Activated CD8-positive, alpha-beta memory T cell treated with anti-CD3 and anti-CD28 coated beads for 1 hour (primary cell): ENCODE data around the gene FLNB.
"Not testable (repeated sequence)": the region's sequence is repeated elsewhere in the genome, so short reads cannot be mapped to it uniquely, and the experiment has no call there.

Source experiments
- DNase-seq, 2 donors: peaks; one replicate each; pipeline ENCODE4 v3.0.0-alpha.2; 2020; ENCODE audit warnings: low read depth in 1 of 2; ENCODE audit errors: extremely low read depth in 1 of 2

Gene FLNB

GRCh38 chr3:58049143-58049785 is 41.0 kb downstream of the FLNB start:
- DNase-seq, result no peak

GRCh38 chr3:58051196-58051595 is 43.0 kb downstream of the FLNB start:
- DNase-seq, result no peak

GRCh38 chr3:58051658-58052261 is 43.5 kb downstream of the FLNB start:
- not testable (repeated sequence) for DNase-seq

DNA sequence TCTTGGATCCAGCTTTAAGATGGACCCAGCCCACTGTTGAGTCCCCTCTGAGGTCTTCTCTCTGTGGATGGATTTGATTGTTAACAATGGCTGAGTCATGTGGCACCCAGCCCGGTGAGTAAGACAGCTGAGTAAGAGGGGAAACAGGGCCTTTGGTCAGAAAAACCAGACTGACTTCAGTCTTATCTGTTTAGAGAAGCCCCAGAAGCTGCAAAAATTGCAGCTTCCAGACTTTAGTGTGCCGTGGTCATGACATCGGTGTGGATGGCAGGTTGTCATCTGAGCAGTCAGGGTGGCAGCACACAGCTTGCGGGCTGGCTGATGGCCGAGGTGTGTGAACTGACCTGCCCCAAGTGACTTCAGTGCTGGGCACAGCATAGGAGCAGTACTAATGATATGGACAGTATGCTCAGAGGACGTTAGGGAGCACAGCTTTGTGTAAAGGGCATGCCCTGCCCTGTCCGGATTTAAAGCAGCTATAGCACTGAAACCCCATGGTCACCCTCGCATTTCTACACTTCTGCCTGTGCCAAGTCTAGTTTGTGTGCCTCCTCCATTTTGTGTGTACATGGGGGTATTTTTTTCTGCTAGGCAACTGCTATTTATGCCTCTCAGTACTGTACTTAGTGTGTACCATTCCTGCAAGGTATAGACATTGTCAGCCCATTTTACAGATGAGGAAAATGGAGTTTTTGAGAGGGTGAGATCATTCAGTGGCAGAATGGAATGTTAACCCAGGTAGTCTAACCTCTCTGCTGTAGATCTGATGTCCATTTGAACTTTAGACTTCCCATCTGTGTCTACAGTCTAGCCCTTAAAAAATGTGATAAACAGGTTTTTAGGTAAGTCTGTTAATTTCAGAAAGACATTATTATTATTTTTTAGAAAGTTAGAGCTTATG is 44.4 kb downstream of the FLNB start:
- no peak for DNase-seq

GRCh38 chr3:58054652-58055051 is 46.4 kb downstream of the FLNB start:
- no peak for DNase-seq

GRCh38 chr3:58055314-58055713 is 47.1 kb downstream of the FLNB start:
- DNase-seq, result no peak

GRCh38 chr3:58055891-58056290 is 47.7 kb downstream of the FLNB start:
- DNase-seq, result not testable (repeated sequence)

DNA sequence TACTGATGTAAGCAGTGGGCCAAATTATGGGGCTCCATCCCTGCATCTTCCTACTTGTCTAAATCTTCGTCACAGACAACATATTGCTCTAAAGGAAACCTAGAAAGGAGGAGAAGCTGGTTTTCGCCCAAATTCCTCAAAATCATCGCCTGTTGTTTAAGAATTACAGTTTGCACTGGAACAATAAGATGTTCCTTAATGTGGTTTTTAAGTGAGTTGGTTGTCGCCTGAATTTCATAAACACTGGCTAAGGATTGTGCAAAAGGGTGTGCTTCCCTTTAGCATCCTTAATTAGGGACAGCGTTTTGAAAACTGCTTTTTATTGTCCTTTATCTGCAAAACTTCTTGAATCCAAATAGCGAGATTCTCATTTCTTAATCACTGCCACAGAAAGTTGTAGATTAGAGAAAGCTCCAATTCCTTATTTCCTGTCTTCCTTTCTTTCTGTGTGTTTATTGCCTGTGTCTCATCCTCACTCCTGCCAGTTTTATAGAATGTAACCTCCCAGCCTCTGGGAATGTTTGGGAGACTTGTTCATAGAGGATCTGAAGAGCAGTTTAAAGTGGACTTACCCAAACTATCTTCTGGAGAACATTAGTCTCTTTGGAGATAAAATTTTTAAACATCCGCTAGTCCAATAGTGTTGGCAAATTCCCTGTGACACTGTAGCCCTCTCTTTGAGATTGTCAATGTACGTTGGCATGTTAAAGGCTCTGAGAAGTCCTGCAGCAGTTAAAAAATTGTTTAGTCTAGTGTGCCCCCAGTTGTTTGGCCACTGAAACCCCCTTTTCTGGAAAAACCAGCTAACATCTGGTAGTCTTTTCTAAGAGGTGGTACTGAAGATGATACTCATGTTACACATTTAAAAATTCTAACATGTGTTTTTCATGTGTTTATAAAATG is 50.4 kb downstream of the FLNB start:
- no peak for DNase-seq

DNA sequence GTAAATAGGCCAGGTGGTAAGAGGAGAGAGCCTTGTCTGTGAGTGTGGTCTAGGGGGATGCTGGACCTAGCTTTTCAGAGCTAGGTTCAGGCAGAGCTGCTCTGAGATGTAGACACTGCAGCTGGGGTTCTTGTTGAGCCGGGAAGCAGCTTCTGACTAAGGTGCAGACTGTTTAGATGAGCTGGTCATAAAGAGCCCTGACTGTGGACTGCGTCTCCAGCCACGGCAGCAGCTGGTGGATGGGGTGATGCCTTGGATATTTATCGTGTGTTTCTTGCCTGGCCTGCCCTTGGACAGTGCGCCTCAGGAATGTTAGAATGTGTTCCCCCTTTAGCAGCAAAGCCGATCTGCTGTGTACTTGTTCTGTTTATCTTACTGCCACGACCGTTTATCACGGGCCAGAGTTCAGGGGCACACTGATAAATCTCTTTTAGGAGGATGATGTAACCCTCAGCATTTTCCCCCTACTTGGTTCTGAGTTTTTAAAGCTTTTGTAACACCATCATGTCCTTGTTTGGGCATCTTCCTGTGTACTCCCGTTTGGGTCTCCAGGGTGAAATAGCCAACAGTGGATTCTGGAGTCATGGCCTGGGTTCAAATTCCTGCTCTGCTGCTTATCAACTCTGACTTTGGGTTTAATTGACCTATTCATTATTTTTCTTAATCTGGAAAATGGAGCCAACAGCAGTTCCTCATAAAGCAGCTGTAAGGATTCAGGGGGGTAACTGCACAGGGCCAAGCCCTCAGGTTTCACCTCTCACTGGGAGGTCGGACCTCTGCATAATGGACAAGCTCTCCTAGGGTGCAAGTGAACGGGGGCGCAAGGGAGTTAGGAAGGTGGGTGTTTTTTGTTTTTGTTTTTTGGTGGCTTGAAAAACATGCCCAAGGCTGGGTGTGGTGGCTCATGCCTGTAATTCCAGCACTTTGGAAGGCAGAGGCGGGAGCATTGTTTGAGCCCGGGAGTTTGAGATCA is 51.4 kb downstream of the FLNB start:
- no peak for DNase-seq

DNA sequence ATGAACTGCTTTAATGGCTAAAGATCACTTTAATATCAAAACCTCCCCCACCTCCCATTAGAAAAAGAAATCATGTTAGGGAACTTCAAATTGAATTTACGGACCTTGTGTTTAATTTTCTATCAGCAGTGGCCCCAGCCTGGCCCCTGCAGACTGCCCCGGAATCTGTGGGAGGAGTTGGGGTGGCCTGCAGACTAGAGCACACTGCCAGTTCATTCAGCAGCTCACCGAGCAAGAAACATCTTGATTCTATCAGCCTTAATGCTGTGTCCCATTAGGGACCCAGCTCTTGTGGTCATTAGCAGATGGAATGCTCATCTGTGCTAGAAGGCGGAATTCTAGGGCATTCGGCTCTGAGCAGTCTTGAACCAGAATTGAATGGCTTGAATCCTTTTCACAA is 54.2 kb downstream of the FLNB start:
- DNase-seq, result no peak

GRCh38 chr3:58063022-58063815 is 55.0 kb downstream of the FLNB start:
- no peak for DNase-seq

DNA sequence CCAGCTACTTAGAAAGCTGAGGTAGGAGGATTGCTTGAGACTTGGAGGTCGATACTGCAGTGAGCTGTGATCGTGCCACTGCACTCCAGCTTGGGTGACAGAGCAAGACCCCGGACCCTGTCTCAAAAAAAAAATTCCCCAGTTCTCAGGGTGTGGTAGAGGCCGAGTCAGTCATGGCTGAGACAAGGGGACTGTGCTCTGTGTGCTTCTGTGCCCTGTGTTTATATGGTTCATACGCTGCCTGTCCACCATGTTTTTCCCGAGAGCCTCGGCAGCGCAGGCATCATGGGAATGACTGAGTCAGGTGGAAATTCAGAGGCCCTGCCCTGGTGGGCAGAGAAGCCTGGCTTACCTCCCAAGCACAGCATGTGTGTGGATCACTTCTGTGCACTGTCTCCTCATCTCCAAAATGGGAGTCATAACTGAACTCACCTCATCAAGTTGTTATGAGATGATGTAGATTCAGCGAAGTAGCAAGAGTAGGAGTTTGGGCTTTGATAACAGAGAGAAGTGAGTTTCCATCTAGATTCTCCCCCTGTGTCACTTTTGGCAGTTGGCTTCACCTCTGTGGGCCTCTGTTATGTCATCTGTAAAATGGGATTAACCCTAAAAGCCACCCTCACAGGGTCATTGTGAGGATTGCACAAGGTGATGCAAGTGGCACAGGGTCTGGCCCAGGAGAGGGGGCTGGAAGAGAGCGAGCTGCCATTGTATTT is 56.9 kb downstream of the FLNB start:
- DNase-seq, result no peak

- DNase-seq, result no peak
Measured at GRCh38 chr3:58065700-58066167, 57.5 kb downstream of the FLNB start.

- no peak for DNase-seq
Measured at GRCh38 chr3:58066842-58067241, 58.6 kb downstream of the FLNB start.

DNA sequence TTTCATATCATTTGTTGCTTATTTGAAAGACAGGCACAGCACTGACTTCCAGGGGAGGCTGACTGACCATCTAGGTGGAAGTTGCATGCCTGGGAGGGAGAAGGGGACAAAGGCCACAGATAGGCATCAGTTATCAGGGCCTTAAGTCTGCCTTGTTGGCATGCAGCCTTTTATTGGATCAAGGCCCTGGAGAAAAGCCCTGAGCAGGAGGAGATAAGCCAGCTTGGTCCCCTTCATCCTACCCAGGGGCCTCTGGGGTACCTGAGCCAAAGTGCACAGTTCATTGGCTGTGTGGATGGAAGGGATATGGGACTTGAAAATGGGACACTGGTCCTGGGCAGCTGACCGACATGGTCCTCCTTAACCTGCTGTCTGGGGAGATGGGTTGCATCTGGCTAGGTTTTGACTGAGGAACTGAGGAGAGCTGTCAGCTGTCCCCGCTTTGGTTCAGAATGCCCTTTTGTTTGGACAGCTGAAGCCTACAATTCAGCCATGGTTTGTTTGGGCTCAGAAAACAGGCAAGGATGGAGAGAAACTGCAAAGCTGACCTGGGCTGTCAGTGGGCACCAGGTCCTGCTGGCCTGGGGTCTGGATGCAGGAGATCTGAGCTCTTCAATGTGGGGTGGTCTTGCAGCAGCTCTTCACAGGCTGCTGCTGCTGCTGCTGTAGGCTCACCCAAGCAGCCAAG is 60.0 kb downstream of the FLNB start:
- DNase-seq, result no peak

DNA sequence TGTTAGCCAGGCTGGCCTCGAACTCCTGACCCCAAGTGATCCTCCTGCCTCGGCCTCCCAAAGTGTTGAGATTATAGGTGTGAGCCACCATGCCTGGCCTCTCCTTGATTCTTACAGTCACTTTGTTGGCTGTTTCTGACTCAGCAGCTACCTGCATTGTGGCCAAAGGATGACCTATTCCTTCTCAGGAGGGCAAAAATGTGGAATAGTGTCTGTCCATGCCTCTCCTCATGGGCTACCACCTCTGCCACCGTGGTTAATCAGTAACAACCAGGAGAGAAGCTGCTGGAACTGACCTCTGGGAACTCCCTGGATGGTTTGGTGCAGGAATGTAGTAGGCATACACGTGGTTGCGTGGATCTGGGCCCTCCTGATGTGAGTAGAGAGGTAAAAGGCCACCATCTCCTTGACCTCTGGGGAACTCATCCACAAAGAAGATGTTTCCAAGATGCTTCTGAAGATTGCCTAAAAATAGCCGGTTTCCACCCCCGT is 63.3 kb downstream of the FLNB start:
- DNase-seq, result no peak

- no peak for DNase-seq
Measured at GRCh38 chr3:58072052-58072762, 64.0 kb downstream of the FLNB start.
